MV-4-11 (cell line): ENCODE results near the gene KIF26A.

ENCODE experiments used
- DNase-seq: peaks from one replicate; lab custom pipeline; 2025; lab: John Stamatoyannopoulos, UW

KIF26A gene

GRCh38 chr14:104101651-104102281, 36.6 kb upstream of the KIF26A start:
- no peak for DNase-seq

- DNase-seq, result no peak
Measured at GRCh38 chr14:104102282-104102914, 36.0 kb upstream of the KIF26A start.

- DNase-seq, result no peak
Measured at GRCh38 chr14:104103061-104103445, 35.3 kb upstream of the KIF26A start.

GRCh38 chr14:104103446-104104075, 34.8 kb upstream of the KIF26A start:
- DNase-seq, result no peak

- no peak for DNase-seq
Measured at GRCh38 chr14:104104076-104104901, 34.1 kb upstream of the KIF26A start.

- no peak for DNase-seq
Measured at GRCh38 chr14:104105071-104105821, 33.1 kb upstream of the KIF26A start.

GRCh38 chr14:104105822-104106470, 32.4 kb upstream of the KIF26A start:
- no peak for DNase-seq

- DNase-seq, result no peak
Measured at GRCh38 chr14:104106471-104106991, 31.9 kb upstream of the KIF26A start.

- DNase-seq, result no peak
Measured at GRCh38 chr14:104107101-104107581, 31.2 kb upstream of the KIF26A start.

- no peak for DNase-seq
Measured at GRCh38 chr14:104107611-104108569, 30.5 kb upstream of the KIF26A start.

GRCh38 chr14:104108570-104109541, 29.5 kb upstream of the KIF26A start:
- no peak for DNase-seq

- DNase-seq, result no peak
Measured at GRCh38 chr14:104109731-104110361, 28.5 kb upstream of the KIF26A start.

- no peak for DNase-seq
Measured at GRCh38 chr14:104110491-104111209, 27.7 kb upstream of the KIF26A start.

GRCh38 chr14:104111301-104112112, 26.9 kb upstream of the KIF26A start:
- no peak for DNase-seq

- no peak for DNase-seq
Measured at GRCh38 chr14:104112113-104112505, 26.3 kb upstream of the KIF26A start.
